IMR-90 (cell line): ENCODE data around the gene PRELID1.

Experiments used
- BHLHE40 ChIP-seq: fragments of 150-350 bp; IDR thresholded peaks from 2 replicates; pipeline ENCODE4 v1.6.1; 2016; ENCODE audit warnings: mild to moderate bottlenecking, low read depth, low read length
- CHD1 ChIP-seq: IDR thresholded peaks from 2 replicates; pipeline ENCODE4 v1.6.1; 2012; ENCODE audit warnings: low read depth, low read length, improper control_type of control experiment
- CTCF ChIP-seq: conservative IDR thresholded peaks from 2 replicates; pipeline ENCODE4 v1.5.1; 2012; ENCODE audit warnings: mild to moderate bottlenecking, low read depth, low read length, improper control_type of control experiment
- MAFK ChIP-seq: IDR thresholded peaks from 2 replicates; pipeline ENCODE4 v1.6.1; 2012; ENCODE audit warnings: low read depth, low read length, improper control_type of control experiment
- MXI1 ChIP-seq: IDR thresholded peaks from 2 replicates; pipeline ENCODE4 v1.6.1; 2012; ENCODE audit warnings: low read depth, mild to moderate bottlenecking, low read length, moderate library complexity, borderline replicate concordance
- POLR2A ChIP-seq: IDR thresholded peaks from 2 replicates; pipeline ENCODE4 v1.6.1; 2012; ENCODE audit warnings: mild to moderate bottlenecking, low read depth, low read length
- RCOR1 ChIP-seq: IDR thresholded peaks from 2 replicates; pipeline ENCODE4 v1.6.1; 2012; ENCODE audit warnings: mild to moderate bottlenecking, low read length, improper control_type of control experiment; ENCODE audit not compliant: insufficient replicate concordance

- TF ChIP-seq CTCF (no peak), BHLHE40 (no peak), POLR2A (no peak), MXI1 (no peak), RCOR1 (no peak), CHD1 (no peak), MAFK (no peak)
These were observed 11.1 kb downstream of the PRELID1 start for GRCh38 chr5:177314376-177315342.
